H1 (cell line): ENCODE measurements around the gene ARHGAP4. TPM values are rescaled to one million over a fixed set of nuclear protein-coding genes. Genes with fewer than 3 reads are reported as not detected.

ENCODE experiments used
- CBX8 ChIP-seq: fragments of 300-800, 300-1000 bp; sonication (generic); IDR thresholded peaks from 2 replicates; pipeline ENCODE4 v1.7.1; 2016; ENCODE audit warnings: low read depth, low read length, borderline replicate concordance
- SIRT6 ChIP-seq: IDR thresholded peaks from one replicate; pipeline ENCODE4 v1.7.1; 2012; ENCODE audit warnings: low read length, inconsistent platforms
- polyA plus RNA-seq, 7 experiments: library from polyadenylated mRNA; depleted of rRNA in 3 of 7; stranded (reverse) in 5 of 7; unstranded in 2 of 7; fragments of >200 nt in 5 of 7; fragments of 200-250 nt in 2 of 7; gene quantifications; 1 replicate in 5 of 7; 2 replicates in 1 of 7; 4 replicates in 1 of 7; pipeline versions ENCODE4 v1.2.1 to v1.2.3, GENCODE V29; 2011 to 2013; ENCODE audit warnings: missing spikeins in 2 of 7, mixed read lengths in 2 of 7
- total RNA-seq: library from RNA; stranded (reverse); fragmentation: NEBNext Ultra II Directional; extraction: Animal tissue kit (Norgen Biotek cat#: 25700); gene quantifications from 2 replicates; pipeline ENCODE4 v1.2.1, GENCODE V29; 2021

The ARHGAP4 gene
- total and polyA plus RNA-seq, 2 of the 8 experiments (the other 6 are each of a cell fraction or from before 2014, with no cell fraction given) = 23.9 to 26.0 TPM

DNA sequence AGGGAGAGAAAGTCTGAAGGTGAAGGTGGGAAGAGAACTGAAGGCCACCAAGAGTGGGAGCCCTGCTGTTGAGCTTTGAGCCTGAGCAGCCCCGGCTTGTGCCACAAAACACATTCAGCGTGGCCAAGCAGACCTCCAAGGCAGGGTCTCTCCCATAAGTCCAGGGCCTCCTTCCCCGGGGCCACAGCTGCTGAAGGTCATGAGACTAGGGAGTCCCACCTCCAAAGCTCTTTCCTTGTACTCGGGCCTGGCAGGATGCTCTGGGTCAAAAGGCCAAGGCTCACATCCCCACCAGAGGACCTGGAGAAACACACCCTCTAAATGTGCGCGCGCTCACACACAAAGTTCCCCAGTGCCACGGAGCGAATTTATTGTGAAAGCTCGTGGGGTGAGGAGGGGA lies 3.5 kb upstream of the ARHGAP4 start (continued):
- TF ChIP-seq CBX8 = no peak
- TF ChIP-seq SIRT6 = no peak
- TF ChIP-seq, all 59 proteins: peak for 0
